K562 (cell line): ENCODE results near the gene RBBP4. TPM values are rescaled to one million over a fixed set of nuclear protein-coding genes. Genes with fewer than 3 reads are reported as not detected.

Experiments
- ATAC-seq: fragments of 200-7000 bp; cut with Tn5 transposase; 3 replicates; pipeline ENCODE4 v1.9.1; 2020; ENCODE audit warnings: moderate library complexity
- BruUV-seq: library from RNA; stranded (reverse); fragments of 400-500 nt; replicated peaks from 2 replicates; lab custom pipeline; 2021; lab: Mats Ljungman, UMichigan
- CTCF ChIA-PET: fragments of 300-600 bp; formaldehyde crosslinking; extraction: SDS; loops from one replicate; lab custom pipeline; 2021; ENCODE audit warnings: low intra/inter-chr PET ratio; lab: Yijun Ruan, JAX
- POLR2A ChIA-PET: fragments of 300-600, 350-650 bp; sonication (Branson Sonifier 250); formaldehyde crosslinking; extraction: SDS; loops from one replicate; lab custom pipeline; 2021; ENCODE audit warnings: antibody characterized with exemption, inconsistent platforms; lab: Yijun Ruan, JAX
- DNase-seq, 4 experiments: peaks; one replicate each; pipeline versions ENCODE4 v3.0.0 to v3.0.0-alpha.2; 2011 to 2018; ENCODE audit warnings: low spot score in 3 of 4, mixed read lengths in 3 of 4; ENCODE audit errors: extremely low read depth in 1 of 4
- FAIRE-seq: peaks from 2 replicates; lab custom pipeline; 2011; peaks lifted over from hg19 to GRCh38; lab: Jason Lieb, UNC
- H2AFZ ChIP-seq: 2 replicates; pipeline ENCODE4 v1.6.0; 2011; ENCODE audit warnings: low read depth, low read length, control low read depth, inconsistent platforms
- H3K27ac ChIP-seq: fragments of 200-600 bp; 3 replicates; pipeline ENCODE4 v1.8.0; 2011; ENCODE audit warnings: low read depth, mild to moderate bottlenecking, control low read depth, inconsistent platforms, low read length, moderate library complexity, mixed read lengths; ENCODE audit errors: extremely low read depth
- H3K27me3 ChIP-seq, 2 experiments: fragments of 300-600 bp in 1 of 2; 2 replicates in 1 of 2; 3 replicates in 1 of 2; pipeline versions ENCODE4 v1.6.0 to v1.8.0; 2011; ENCODE audit warnings: inconsistent platforms in 2 of 2, low read length in 2 of 2, mild to moderate bottlenecking in 1 of 2, mixed read lengths in 1 of 2, moderate library complexity in 1 of 2; ENCODE audit not compliant: control insufficient read depth in 2 of 2, insufficient read depth in 2 of 2
- H3K36me3 ChIP-seq: fragments of 300-600 bp; 3 replicates; pipeline ENCODE4 v1.8.0; 2011; ENCODE audit warnings: mild to moderate bottlenecking, low read length, inconsistent platforms; ENCODE audit not compliant: control insufficient read depth, insufficient read depth
- H3K4me1 ChIP-seq, 2 experiments: fragments of 200-600 bp in 1 of 2; replicated peaks in 1 of 2; 2 replicates in 1 of 2; 3 replicates in 1 of 2; pipeline versions ENCODE4 v1.5.1 to v1.8.0; 2011; ENCODE audit warnings: inconsistent platforms in 2 of 2, low read length in 2 of 2, mild to moderate bottlenecking in 1 of 2, mixed read lengths in 1 of 2, moderate library complexity in 1 of 2; ENCODE audit not compliant: control insufficient read depth in 2 of 2, insufficient read depth in 2 of 2
- H3K4me2 ChIP-seq: 2 replicates; pipeline ENCODE4 v1.6.1; 2011; ENCODE audit warnings: low read length, control low read depth, inconsistent platforms, mixed read lengths; ENCODE audit not compliant: insufficient read depth
- H3K4me3 ChIP-seq: fragments of 200-600 bp; sonication (generic), shearing (Covaris generic); 2 replicates; pipeline ENCODE4 v1.5.1; 2016; ENCODE audit warnings: control low read depth, inconsistent platforms
- H3K79me2 ChIP-seq: fragments of 200-600 bp; 3 replicates; pipeline ENCODE4 v1.8.0; 2011; ENCODE audit warnings: low read length, inconsistent platforms; ENCODE audit not compliant: control insufficient read depth, insufficient read depth
- H3K9ac ChIP-seq, 2 experiments: 2 replicates each; pipeline versions ENCODE4 v1.6.0 to v1.6.1; 2011; ENCODE audit warnings: low read depth in 2 of 2, low read length in 2 of 2, control low read depth in 1 of 2, inconsistent platforms in 1 of 2, mild to moderate bottlenecking in 1 of 2, mixed read lengths in 1 of 2; ENCODE audit not compliant: insufficient read depth in 1 of 2
- H3K9me1 ChIP-seq: one replicate; pipeline ENCODE4 v1.6.0; 2011; ENCODE audit warnings: inconsistent platforms, mild to moderate bottlenecking, low read length, moderate library complexity; ENCODE audit not compliant: control insufficient read depth, insufficient read depth
- H3K9me3 ChIP-seq: replicated peaks from 2 replicates; pipeline ENCODE4 v1.5.1; 2011; ENCODE audit warnings: low read depth, low read length, inconsistent platforms; ENCODE audit not compliant: control insufficient read depth, insufficient read depth
- H4K20me1 ChIP-seq: replicated peaks from 2 replicates; pipeline ENCODE4 v1.6.1; 2011; ENCODE audit warnings: low read length, inconsistent platforms, mixed read lengths; ENCODE audit not compliant: control insufficient read depth, insufficient read depth
- CHCHD3 ChIP-seq: fragments of 250-450 bp; sonication (Bioruptor Pico); IDR thresholded peaks from 2 replicates; pipeline ENCODE4 v2.1.2; 2022; ENCODE audit warnings: mild to moderate bottlenecking
- SMAD4 ChIP-seq: fragments of 250-450 bp; sonication (Bioruptor Pico); conservative IDR thresholded peaks from 2 replicates; pipeline ENCODE4 v1.8.0; 2021; ENCODE audit warnings: inconsistent platforms, mild to moderate bottlenecking, moderate library complexity
- ZNF655 ChIP-seq: fragments of 250-450 bp; sonication (Bioruptor Pico); IDR thresholded peaks from 2 replicates; pipeline ENCODE4 v1.5.0; 2021
- WGBS: fragments of 100-300 bp; shearing (Covaris generic); methylation state at CpG from one replicate; pipeline ENCODE4 v1.1.6; 2016; ENCODE audit warnings: low coverage, mixed read lengths; ENCODE audit not compliant: insufficient coverage; ENCODE audit errors: missing lambda C conversion rate; 5-methylcytosine and 5-hydroxymethylcytosine counted together
- in situ Hi-C: fragments of 300-500 bp; cut with MboI; formaldehyde crosslinking; loops from 4 replicates; pipeline ENCODE4 v1.15.0; 2018; ENCODE audit warnings: inconsistent platforms, mixed read lengths
- intact Hi-C: fragments of 100-400 bp; cut with micrococcal nuclease; formaldehyde crosslinking; loops from 2 replicates; pipeline ENCODE4 v1.14.2; 2022
- polyA plus RNA-seq, 8 experiments: library from polyadenylated mRNA; depleted of rRNA in 4 of 8; stranded (reverse) in 5 of 8; unstranded in 3 of 8; fragments of >200 nt; fragmentation: Nextera tagmentation in 2 of 8; fragmentation: Illumina TruSeq in 1 of 8; extraction: Ambion mirVana in 2 of 8; extraction: Trizol in 1 of 8; gene quantifications; 2 replicates each; pipeline versions ENCODE4 v1.2.1 to v1.2.3, GENCODE V29; 2011 to 2014; ENCODE audit warnings: inconsistent platforms in 1 of 8, missing spikeins in 1 of 8
- total RNA-seq, 7 experiments: library from RNA; depleted of rRNA in 6 of 7; stranded (reverse); fragments of >200 nt in 6 of 7; fragmentation: Illumina TruSeq in 2 of 7; extraction: Trizol in 2 of 7; gene quantifications; 2 replicates each; pipeline versions ENCODE4 v1.2.1 to v1.2.3, GENCODE V29; 2011 to 2021; ENCODE audit warnings: low replicate concordance in 1 of 7
- TF ChIP-seq, protein P1 (sequence below): sonication (generic); formaldehyde crosslinking; IDR thresholded peaks from 2 replicates; pipeline ENCODE4 v1.8.0; 2022; ENCODE audit warnings: mild to moderate bottlenecking, missing genetic modification reagents
- TF ChIP-seq, protein P2 (sequence below): fragments of 450-650 bp; formaldehyde crosslinking; IDR thresholded peaks from 2 replicates; pipeline ENCODE4 v1.4.0; 2020; ENCODE audit warnings: mild to moderate bottlenecking
- TF ChIP-seq, protein P3 (sequence below): fragments of 450-650 bp; formaldehyde crosslinking; IDR thresholded peaks from 2 replicates; pipeline ENCODE4 v1.4.0; 2022; ENCODE audit warnings: missing genetic modification characterization

Gene RBBP4
- total and polyA plus RNA-seq, 9 of the 15 experiments (the other 6 are each of a cell fraction or from before 2014, with no cell fraction given): 185 to 409 (median 259) TPM

- TF ChIP-seq, protein P1, sequence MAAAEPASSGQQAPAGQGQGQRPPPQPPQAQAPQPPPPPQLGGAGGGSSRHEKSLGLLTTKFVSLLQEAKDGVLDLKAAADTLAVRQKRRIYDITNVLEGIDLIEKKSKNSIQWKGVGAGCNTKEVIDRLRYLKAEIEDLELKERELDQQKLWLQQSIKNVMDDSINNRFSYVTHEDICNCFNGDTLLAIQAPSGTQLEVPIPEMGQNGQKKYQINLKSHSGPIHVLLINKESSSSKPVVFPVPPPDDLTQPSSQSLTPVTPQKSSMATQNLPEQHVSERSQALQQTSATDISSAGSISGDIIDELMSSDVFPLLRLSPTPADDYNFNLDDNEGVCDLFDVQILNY (CRISPR knock-in tag): no peak
- TF ChIP-seq, protein P2, sequence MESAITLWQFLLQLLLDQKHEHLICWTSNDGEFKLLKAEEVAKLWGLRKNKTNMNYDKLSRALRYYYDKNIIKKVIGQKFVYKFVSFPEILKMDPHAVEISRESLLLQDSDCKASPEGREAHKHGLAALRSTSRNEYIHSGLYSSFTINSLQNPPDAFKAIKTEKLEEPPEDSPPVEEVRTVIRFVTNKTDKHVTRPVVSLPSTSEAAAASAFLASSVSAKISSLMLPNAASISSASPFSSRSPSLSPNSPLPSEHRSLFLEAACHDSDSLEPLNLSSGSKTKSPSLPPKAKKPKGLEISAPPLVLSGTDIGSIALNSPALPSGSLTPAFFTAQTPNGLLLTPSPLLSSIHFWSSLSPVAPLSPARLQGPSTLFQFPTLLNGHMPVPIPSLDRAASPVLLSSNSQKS (CRISPR knock-in tag): no peak
Observed at GRCh38 chr1:32644426-32644825, 6.6 kb upstream of the RBBP4 start (continued).

DNA sequence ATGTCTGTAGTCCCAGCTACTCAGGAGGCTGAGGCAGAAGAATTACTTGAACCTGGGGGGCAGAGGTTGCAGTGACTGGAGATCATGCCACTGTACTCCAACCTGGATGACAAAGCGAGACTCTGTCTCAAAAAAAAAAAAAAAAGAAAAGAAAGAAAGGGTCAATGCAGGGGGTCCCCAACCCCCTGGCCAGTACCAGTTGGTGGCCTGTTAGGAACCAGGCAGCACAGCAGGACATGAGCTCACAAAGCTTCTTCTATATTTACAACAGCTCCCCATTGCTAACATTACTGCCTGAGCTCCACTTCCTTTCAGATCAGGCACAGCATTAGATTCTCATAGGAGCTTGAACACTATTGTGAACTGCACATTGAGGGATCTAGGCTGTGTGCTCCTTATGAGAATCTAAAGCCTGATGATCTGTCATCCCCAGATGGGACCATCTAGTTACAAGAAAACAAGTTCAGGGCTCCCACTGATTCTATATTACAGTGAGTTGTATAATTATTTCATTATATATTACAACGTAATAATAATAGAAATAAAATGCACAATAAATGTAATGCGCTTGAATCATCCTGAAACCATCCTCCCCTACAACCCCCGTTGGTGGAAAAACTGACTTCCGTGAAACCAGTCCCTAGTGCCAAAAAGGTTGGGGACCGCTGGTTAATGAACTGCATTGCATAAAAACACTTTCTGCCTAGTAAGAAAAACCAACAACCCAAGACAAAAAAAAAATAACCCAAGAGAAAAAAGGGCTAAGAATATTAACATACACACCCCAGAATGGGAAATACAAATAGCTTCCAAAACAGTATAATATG, 3.5 kb upstream of the RBBP4 start:
- Histone ChIP-seq H3K4me3 (no peak overlapping the region), H3K9ac (no peak overlapping the region), H3K4me2 (no peak overlapping the region), H2AFZ (no peak overlapping the region), H3K27ac (no peak overlapping the region; the same call in 2 of the 3 replicates), H3K36me3 (peaks cover 28% of the 10 kb centered on the region), H4K20me1 (no peaks in the 10 kb centered on the region), H3K79me2 (peaks cover 77% of the 10 kb centered on the region)
- CTCF ChIA-PET: no interaction called here
- ATAC-seq: no peak
- TF ChIP-seq ZNF655 (CRISPR knock-in tag) (no peak), SMAD4 (CRISPR knock-in tag) (no peak), CHCHD3 (CRISPR knock-in tag) (no peak)
- TF ChIP-seq, protein P3, sequence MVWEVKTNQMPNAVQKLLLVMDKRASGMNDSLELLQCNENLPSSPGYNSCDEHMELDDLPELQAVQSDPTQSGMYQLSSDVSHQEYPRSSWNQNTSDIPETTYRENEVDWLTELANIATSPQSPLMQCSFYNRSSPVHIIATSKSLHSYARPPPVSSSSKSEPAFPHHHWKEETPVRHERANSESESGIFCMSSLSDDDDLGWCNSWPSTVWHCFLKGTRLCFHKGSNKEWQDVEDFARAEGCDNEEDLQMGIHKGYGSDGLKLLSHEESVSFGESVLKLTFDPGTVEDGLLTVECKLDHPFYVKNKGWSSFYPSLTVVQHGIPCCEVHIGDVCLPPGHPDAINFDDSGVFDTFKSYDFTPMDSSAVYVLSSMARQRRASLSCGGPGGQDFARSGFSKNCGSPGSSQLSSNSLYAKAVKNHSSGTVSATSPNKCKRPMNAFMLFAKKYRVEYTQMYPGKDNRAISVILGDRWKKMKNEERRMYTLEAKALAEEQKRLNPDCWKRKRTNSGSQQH (CRISPR knock-in tag): no peak
- TF ChIP-seq, all 486 proteins: peak for 0
- Histone ChIP-seq H3K9me1 (no peaks in the 10 kb centered on the region), H3K27me3 (no peaks in the 10 kb centered on the region), H3K9me3 (no peaks in the 10 kb centered on the region), H3K4me1 (peaks cover 14 to 18% of the 10 kb centered on the region in 2 experiments; a peak in 4 of 5 replicates)
- no peak for DNase-seq
- in situ Hi-C loops (no loop called here), intact Hi-C loops (no loop called here)
- no TSS peak for BruUV-seq
- POLR2A ChIA-PET: interaction anchor here (1.0 kb wide), 1 partner anchor 11 kb away, joined by 3 read pairs; no protein-coding TSS in a partner anchor
- no peak for FAIRE-seq
- 84% methylated on average over 6 of the region's 6 CpGs for WGBS
